Stimulated activated CD8-positive, alpha-beta memory T cell treated with anti-CD3 and anti-CD28 coated beads, Interleukin-12 subunit alpha, Interleukin-12 subunit beta, amount 100 ng/mL, for 1 hour (primary cell): Measurements from ENCODE around the gene KMT5B.

Experiments used
- DNase-seq: peaks from one replicate; pipeline ENCODE4 v3.0.0-alpha.2; 2020; ENCODE audit warnings: low read depth

The KMT5B gene

DNA sequence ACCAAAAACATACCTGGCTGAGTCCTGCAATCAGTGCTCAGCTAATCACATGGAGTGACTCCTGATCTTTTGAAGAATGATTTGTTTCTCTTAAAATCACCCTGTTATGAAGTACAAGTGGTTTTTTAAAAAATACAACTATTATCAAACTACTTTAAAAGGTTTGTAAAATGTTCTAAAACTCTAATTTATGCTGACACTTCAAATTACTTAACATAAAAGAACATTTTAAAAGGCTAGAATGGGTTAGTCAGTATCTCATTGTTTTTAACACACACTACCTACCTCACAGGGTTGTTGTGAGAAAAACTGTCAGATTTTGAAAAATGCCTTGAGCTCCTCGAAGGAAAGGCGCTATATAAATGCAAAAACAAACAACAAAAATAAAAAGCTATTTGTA is 33.2 kb downstream of the KMT5B start:
- no peak for DNase-seq

DNA sequence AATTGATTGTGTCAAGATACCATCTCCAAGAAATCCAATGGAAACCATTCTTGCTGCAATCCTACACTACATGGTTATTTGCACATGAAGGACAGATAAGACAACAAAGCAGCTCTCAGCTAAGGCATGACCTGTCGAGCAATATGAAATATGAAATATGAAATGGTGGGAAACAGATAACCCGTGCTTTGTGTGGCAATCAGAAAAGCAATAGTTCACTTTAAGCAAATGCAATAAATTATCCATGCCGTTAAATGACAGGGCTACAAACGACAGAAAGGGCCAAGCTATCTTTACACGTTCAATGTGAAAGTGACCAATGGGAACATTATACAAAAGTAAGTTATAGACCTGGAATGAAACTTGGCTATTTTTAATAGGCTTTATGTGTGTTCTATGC is 35.2 kb downstream of the KMT5B start:
- no peak for DNase-seq

- no peak for DNase-seq
Observed at GRCh38 chr11:68173926-68174325, 39.2 kb downstream of the KMT5B start.

GRCh38 chr11:68169442-68169841 is 43.7 kb downstream of the KMT5B start:
- DNase-seq = no peak

- no peak for DNase-seq
Observed at GRCh38 chr11:68168694-68169093, 44.4 kb downstream of the KMT5B start.

GRCh38 chr11:68167474-68167873 is 45.6 kb downstream of the KMT5B start:
- DNase-seq = no peak

GRCh38 chr11:68166969-68167368 is 46.1 kb downstream of the KMT5B start:
- no peak for DNase-seq

- no peak for DNase-seq
Observed at GRCh38 chr11:68165601-68166000, 47.5 kb downstream of the KMT5B start.

- DNase-seq = no peak
Observed at GRCh38 chr11:68164437-68164836, 48.7 kb downstream of the KMT5B start.

GRCh38 chr11:68163691-68164090 is 49.4 kb downstream of the KMT5B start:
- DNase-seq = no peak

DNA sequence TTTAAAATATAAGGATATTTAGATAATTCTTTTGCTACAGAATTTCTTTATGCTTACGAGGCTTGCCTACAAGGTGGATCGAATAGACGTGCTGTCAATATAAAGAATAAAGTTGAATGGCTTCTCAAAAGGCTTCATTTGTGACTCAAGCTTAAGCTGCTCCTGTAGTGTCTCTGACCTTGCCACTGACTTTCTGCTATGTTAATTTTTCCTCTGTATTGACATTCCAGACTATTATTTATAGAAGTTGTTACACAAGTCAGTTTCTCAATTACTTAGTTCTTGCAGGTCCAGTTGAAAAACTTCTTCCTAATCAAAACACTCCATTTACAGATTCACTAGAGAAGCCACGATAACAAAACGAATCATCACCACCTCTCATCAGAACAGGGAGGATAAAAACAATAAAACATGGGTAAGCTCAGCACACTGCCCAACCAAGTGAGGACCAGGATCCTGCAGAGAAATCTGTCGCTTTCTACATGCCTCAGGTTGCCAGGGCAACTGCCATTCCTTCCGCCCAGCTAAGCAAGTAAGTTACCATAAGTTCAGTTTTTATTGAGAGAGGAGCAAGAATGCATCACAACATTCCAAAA is 52.9 kb downstream of the KMT5B start:
- DNase-seq = no peak

DNA sequence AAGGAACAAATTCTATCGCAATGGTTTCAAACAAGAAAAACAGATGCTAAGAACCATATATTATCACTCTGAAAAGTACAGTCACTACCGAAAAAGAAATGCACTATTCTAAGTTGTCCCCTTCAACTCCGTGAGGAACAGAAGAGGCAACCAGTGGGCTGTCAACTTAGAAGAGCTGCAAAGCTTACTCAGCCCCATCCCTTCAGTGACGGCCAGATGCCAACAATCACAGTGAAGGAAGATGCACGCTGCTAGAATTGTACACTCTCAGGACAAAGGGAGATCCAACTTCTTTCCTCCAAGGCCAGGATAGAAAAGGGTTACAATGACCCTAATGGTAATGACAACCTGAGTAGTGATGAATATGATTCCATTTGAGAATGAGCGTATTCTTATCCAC is 53.4 kb downstream of the KMT5B start:
- no peak for DNase-seq

GRCh38 chr11:68159161-68159560 is 53.9 kb downstream of the KMT5B start:
- DNase-seq = no peak

DNA sequence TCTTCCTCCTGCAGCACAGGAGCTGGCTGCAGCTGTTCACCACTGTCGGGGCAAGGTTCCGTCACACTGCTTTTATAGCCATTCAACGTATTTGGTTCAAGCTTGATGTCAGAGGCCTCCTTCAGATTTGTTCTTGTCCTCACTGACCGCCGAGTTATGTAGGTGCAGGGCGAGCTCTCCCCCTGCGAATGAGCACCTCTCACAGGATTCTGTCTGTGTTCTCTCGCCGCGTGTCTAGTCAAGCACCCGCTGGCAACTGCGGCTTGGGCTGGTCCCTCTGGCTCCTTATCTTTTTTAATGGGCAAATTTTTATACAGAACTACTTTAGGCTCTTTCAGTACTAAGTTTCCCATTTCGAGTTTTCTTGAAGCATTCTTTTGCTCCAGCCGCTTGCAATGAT is 54.5 kb downstream of the KMT5B start:
- no peak for DNase-seq

- no peak for DNase-seq
Observed at GRCh38 chr11:68153742-68154141, 59.4 kb downstream of the KMT5B start.

- no peak for DNase-seq
Observed at GRCh38 chr11:68150037-68150436, 63.1 kb downstream of the KMT5B start.

GRCh38 chr11:68149417-68149816 is 63.7 kb downstream of the KMT5B start:
- no peak for DNase-seq

- DNase-seq = no peak
Observed at GRCh38 chr11:68148879-68149278, 64.2 kb downstream of the KMT5B start.

DNA sequence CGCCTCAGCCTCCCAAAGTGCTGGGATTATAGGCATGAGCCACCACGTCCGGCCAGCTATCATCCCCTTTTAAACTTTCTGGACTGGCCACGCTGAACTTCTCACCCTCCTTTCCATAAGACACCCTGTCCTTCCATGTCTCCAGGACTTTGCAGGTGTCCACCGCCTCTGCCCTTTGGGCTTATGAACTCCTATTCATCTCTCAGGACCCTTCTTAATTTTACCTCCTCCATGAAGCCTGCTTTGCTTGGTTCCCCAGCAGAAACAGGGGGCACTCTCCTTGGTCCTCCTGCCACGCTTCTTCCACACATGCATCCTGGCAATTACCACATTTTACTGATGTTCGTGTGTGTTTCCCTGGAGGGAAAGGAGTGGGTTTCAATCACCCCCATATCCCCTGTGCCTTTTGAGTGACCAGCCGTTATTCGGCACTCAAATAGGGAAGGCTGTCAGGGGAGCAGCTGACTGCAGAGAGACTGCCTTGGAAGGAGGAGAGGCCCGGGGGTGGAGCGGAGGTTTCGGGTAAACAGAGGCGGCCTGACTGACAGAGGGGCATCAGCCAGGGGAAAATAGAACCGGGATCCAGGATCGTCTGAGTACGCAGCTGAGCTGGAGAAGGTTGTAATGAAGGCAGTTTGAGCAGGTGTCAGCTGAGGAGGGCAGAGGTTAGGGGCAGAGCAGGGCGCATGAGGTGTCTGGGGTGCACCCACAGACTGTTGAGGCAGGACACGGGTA is 64.9 kb downstream of the KMT5B start:
- DNase-seq = no peak

DNA sequence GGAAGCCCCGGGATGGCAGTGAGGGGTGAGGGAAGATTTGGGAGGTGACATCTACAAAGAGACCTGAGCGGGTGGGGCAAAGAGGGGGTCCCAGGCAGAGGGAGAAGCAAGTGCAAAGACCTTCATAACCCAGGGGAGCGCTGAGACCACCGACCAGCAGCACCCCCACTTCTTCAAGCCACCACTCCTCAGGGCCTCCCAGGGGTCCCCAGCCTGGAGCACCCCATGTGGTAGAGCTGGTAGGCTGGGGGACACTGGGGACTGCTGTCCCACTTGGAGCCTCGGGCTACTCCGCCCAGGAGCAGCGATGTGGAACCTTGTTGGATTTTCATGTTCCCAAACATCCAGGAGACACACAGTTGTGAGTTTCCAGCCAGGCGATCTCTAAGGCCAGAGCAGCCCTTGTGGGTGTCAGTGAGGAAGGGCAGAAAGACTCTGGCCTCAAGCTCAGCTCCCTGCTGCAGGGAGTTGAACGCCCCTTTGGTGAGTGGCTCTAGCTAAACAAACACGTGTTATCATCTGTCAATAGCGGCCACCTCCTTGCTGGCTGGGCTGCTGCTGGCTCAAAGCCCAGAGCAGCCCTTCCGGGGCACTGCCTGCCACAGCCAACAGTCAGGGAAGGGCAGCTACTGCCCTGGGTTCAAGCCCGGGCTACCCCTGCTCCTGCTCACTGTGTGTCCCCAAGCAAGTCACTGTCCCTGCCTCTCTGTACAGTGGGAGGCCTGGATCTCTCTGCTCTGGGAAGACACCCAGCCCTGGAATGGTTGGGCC is 66.2 kb downstream of the KMT5B start:
- DNase-seq = no peak

DNA sequence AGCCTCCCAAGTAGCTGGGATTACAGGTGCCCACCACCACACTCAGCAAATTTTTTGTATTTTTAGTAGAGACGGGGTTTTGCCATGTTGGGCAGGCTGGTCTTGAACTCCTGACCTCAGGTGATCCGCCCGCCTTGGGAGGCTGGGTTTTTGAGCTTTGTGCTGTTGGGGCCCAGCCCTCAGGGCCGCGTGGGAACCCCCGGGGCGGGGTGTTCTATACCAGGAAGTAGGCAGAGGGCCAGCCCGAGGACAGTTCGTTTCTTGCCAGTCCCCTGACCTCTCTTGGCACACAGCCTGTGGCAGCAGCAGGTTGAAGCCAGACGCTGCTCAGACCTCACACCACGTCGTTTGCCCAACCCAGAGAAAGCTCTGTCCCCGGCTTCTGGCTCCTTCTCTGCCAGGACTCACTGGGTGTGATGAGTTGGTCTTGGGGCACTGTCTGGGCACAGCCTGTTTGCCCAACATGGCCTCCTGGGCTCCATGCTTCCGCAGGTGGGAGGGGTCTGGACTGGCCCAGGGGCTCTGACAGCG is 67.0 kb downstream of the KMT5B start:
- DNase-seq = no peak

DNA sequence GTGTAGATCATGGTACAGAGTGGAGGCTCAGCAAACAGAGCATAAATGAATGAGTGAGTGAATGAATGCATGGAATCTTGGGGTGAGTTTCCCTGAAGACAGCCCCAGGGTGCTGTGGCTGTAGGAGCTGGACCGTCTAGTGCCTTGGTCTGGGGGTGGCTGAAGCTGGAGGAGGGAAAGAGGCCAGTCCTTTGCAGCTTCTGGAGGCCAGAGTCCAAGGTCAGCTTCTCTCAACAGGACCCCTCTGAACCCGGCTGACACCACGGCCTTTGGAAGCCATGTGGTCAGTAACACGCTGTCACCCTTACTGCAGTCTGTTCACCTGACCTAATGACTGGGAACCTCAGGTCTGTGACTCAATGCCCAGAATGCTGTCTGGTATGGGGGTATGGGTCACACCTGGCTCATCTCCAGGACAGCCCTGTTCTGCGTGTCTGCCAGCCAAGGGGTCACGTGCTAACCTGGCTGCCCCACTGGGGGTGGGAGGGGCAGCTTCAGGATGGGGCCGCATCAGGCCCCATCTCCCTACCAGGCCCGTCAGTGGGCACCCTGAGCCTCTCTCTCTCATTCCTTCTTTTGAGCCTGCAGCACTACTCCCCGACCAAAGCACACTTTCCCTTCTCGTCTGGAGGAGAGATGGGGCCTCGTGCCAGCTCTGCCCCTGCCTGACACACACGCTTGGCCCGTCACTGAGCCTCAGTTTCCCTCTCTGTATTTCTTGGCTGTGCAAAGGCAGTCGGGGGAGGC is 67.8 kb downstream of the KMT5B start:
- DNase-seq = no peak
